Activated naive CD4-positive, alpha-beta T cell treated with anti-CD3 and anti-CD28 coated beads, Interleukin-2, amount 50 U/mL, for 16 hours (primary cell): ENCODE data around the gene ATP11A.

Experiments
- DNase-seq: peaks from one replicate; pipeline ENCODE4 v3.0.0-alpha.2; 2020

The ATP11A gene

DNA sequence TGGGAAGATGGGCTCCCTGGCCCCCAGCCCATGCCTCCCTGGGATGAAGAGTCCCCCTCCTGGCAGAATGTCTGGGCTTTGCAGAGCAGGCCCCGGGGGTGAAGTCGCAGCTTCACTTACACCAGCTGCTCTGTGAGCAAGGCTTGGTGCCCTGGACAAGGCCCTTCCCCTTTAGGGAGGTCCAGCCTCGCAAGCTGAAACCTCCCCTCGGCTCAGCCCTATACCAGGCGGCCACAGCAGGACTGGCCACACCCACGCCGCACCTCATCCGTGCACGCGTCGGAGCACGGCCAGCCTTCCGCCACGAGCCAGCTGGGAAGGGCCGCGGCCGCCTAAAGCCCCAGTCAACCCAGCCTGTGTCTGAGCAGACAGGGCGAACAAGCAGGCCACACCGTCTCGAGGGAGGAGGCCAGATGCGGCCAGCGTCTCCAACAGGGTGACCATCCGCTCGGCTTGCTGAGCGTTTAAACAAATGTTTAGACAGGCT lies 196.0 kb downstream of the ATP11A start:
- no peak for DNase-seq

DNA sequence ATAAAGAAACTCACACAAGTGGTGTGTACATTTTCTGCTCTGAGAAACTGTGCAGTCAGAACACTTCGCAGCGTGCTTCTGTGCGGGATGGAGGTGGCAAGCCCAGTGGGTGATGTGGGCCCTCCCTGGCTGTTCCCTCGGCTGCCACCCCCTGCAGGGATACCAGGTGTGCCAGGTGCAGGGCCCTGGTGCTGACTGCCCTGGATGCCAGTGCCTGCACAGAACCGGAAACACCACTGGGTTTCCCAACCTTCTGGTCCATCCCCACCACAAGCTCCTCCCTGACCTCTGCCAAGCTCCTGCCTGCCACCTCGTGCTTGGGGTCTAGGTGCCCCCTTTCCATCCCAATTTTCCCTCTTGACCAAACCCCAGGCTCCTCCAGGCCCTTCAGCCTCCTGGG lies 197.3 kb downstream of the ATP11A start:
- no peak for DNase-seq

DNA sequence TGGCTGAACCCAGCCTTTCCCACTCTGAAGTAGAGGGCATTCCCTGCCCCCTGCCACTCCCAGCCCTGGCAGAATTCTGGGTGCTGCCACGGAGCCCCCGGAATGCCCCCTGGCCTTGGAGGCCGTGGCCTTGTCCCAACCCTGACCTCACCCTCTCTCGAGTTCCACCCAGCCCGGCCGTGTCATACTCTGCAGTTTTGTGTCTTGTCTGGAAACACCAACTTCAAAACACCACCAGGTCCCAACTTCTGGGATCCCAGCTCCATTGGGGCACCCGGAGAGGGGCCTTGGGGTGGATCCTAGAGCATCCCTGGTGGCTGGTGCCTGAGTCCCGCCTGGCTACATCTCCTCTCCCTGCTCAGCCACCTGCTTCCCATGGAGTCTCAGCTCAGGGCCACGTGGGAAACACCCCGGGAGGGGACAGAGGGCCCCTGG lies 197.7 kb downstream of the ATP11A start:
- DNase-seq = no peak

DNA sequence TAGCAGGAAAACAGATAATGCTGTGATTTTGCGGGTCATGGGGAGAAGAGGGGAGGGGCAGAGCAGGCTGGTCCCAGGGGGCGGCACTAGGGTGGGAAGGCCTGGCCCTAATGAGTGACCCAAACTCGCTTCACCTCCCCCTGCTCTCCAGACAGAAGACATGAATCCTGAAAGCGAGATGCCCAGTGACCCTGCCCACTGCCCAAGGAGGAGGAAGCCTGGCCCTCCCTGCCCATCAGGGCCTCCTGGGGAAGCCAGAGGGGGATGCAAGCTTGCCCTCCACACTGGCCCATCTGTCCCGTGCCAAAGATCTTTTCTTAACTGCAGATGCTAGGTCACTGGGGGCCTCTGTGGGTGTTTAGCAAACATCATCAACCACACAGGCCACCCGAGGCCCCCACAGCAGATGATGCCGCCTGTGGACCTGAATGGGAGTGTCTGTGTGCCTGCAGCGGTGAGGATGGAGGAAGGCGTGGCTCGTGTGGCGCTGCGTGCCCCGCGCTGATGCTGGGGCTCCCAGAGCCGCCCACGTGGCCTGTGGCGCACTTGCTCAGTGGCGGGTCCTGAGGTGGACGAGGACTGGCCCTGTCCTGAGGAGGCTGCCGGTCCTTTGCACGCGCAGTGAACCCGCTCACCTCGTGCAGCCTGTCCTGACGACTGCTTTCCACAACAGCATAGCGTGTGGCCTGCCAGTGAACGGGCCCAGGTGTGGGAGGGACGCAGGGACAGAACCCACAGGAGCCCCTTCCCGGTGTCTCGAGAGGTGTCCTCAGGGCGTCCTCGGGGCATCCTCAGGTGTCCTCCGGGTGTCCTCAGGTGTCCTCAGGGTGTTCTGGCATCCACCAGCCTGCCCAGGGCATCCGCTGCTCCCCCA lies 198.6 kb downstream of the ATP11A start:
- peak; percentile 8 for DNase-seq

DNA sequence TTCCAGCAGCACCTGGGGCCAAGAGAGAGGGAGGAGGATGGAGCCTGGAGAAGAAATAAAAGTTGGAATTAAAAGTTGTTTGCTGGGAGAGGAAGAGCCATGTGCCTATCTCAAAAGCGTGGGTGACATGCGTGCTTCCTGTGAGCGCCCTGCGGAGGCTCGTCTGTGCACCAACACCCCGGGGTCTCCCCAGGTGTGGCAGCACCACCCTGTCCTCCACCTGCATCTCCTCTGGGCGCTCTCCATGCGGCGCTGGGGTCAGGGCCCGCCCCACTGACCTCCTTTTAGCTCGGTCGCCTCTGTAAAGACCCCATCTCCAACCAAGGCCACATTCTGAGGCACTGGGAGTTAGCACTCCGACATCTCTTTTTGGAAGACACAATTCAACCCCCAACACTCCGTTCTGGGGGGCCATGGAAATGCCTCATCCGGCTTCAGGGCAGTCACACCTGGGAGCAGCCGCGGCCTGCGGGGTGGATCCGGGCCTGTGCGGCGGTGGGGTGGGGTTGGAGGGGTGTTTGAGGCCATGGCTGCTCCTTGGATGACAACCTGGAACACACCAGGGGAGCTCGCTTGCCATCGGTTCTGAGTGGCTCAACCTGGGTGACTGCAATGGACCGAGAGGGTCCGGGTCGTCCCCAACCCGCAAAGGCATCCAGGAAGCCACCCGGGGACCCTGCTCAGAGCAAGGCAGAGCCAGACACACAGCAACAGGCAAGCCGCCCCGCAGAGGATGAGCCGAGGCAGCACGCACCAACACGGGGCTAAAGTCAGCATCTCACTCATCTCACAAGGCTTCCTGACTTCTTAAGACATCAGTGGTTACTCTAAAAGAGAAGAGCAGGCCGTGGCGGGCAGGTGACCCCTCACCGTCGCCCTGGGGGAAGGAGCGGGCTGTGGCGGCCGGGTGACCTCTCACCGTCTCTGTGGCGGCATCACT lies 199.8 kb downstream of the ATP11A start:
- peak; percentile 10 for DNase-seq

DNA sequence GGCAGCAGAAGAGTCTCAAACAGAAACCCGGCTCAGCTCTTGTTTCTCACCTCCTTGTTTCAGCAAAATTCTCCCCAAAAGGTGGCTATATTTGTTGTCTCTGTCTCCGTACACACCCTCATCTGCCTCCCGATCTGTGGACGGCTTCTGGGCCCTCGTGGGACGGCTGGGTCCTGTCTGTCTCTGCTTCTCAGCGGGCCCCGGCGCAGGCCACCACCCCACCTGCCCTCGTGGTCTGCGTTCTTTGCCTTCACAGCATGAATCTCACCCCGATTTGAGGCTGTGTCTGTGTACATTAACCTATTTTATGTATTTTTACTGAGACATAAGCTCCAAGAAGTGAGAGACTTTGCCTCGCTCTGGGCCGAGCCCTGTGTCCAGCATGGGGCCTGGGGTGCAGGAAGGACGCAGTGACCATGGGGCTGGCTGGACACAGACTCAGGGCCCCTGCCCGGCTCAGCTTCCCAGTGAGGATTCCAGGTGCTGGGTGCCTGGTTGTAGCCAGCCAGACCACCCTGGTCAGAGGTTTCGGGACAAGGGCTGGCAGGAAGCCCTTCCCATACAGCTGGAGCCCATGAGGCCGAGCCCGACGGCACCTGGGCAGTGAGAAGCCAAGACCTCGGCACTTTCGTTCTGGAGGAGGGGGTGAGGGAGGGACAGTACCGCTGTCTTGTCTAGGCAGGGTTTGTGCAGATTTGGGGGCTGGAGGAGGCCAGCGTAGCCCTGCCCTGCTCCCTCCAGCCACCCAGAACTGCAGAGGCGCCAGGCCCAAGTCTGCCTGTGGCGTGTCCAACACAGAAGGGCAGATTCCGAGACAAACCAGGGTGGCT lies 200.7 kb downstream of the ATP11A start:
- peak; percentile 5 for DNase-seq

DNA sequence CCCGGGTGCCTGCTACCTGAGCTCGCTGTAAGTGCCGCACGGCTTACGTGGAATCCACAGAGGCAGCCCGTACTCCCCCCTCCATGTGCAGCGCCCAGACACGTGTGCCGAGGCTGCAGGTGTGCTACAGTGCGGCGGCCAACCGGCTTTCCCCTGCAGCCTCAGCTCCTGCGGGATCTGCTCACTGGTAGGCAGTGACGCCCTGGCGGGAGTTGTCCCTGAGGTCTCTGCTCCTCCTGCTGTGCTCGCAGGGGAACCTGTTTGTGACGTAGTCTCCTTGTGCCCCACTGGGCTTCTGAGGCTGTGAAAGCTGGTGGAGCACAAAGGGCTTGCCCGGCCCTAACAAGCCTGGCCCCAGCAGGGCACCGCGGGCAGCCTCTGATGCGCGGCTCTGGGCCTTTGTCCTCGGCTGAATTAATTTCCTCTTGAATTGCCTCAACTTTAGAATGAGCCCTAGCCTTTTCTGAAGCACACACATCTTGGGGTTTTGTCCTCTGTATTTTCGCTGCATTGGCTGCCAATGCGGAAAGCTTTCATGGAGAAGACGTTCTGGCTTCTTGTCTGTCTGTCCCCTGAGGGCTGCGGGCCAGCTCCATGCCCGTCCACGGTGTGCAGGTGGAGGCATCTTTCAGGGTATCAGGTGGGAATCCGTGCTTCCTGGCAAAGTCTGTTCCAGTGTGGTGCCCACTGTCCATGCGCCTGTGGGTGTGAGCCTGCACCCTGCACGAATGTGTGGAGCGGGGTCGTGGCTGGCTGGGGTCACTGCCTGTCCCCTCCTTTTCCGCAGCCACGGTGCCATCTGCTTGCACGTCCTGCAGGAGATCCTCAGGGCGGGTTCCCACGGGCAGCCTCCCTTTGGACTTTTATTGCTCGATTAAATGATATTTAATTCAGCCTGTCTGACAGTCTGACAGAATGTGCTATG lies 201.9 kb downstream of the ATP11A start:
- peak; percentile 9 for DNase-seq

DNA sequence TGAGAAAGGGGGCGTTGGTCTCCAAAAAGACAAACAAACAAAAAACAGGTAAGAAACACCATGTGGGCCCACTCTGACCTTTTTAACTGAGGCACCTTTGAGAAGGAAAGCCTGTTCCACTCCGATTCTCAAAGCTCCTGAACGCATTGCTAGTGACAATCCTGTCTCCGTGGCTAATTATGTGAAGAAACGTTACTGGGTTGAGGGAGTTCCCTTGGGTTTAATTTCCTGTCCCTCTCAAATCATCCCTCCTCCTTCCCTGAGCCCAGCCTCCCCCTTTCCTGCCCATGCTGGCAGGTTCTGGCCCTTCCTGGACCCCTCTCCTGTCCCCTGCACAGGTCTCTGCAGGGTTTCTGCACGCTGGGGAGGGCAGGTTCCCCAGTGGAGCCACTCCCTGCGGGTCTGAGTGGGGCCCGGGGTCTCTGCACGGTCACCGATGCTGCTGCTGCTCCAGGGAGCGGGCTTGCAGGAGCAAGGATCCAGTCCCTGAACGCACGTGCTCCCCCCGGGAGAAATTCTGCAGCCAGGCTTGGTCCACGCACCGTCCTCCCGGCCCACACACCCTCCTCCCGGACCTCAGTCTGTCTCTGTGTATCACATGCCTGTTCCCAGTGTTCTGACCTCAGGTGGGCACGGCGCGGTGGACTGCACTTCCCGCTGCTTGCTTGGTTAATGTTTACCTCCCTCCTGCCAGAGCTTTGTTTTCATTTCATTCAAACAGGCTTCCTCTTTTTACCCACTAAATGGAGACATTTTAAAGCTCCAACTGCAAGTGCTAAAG lies 202.8 kb downstream of the ATP11A start:
- DNase-seq = peak; percentile 5

DNA sequence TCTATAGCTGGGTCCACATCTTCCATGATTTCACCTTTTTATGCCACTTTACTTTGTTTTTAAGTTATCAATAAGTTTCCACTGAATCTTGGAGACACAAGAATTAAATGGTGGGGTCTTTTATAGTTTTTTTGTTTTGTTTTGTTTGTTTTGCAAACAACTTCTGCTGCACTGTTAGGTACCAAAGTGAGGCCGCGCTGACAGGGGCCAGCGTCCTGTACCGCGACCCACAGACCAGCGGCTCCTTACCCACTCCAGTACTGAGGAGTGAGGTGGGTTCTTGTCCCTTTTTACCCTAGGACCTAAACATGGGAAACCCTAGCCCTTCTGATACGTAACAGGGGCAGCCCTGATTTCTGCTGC lies 203.3 kb downstream of the ATP11A start:
- DNase-seq = no peak

DNA sequence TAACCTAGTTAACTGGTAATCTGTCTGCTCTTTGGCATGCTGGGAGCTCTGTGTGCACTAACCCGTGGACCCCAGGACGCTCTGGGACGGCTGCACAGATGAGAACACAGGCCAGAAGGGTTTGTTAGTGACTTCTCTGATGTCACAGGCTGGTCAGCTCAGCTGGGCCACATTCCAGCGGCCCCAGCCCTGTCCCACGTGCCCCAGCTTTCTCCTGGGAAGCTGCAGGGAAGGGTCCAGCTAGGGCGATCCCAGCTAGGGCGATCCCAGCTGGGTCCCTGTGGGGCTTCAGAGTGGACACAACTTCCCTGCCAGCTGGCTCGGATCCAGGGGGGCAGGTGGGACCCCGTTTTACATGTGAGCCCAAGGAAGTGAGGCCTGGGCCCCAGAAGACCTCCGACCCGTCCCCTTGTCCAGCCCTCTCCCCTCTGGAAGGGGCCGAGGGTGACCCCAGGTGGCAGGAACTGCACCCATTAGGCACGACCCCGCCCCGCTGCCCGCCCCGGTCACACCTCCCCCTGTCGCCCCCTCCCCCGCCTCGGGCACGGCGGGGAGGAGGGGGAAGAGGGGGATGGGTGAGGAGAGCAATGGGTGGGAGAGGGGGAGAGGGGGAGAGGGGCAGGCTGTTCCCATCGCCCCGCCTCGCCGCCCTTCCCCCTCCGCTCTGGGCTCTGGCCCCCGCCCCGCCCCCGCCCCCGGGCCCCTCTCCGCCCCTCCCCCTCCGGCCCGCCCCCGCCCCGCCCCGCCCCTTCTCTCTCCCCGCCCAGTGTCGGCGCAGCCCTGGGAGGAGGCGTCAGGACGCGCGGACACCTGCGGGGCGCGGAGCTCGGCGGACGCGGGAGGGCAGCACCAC lies 204.0 kb downstream of the ATP11A start:
- peak; percentile 33 for DNase-seq

DNA sequence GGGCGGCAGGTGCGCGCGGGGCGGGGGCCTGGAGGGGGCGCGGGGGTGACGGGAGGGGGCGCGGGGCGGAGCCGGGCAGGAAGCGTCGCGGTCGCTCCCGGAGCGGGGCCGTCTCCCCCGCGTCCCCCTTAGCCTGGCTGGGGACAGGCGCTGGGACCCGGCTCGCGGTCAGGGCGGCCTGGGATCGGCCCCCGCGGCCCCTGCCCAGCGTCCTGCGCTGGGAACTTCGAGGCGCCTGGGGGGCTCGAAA lies 204.5 kb downstream of the ATP11A start:
- no peak for DNase-seq

DNA sequence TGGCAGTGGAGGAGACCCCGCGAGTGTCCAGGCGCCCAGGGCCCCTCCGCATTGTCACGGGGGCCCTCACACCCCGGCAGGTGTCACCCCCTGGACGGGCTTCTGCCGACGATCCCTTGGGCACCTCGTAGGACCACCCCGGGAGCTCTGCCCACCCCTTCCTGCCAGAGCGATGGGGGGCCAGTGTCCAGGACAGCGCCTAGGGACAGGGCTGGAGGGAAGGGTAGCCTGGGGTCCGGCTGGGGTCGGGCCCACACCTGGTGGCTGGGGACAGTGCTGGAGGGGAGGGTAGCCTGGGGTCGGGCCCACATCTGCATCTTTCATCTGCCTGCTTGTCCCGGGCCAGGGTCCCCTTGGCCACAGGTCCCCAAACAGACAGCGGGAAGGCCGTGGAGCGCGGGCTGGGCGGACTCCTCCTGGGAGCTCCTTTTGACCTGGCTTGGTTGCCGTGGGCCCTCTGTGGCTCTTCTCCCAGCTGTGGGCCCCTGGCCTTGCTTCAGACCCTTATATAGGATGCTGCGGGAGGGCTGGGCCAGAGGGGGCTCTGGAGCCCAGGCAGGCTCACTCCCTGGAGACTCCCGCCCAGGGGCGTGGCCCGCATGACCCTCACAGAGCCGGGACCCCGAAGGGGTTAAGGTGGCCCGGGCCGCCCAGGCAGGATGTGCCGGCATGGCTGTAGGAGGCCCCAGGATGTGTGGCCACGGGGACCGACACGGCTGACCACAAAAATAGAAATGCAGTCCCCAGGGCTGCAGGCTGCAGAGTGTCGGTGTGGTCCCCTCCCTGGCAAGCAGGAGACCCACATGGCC lies 205.0 kb downstream of the ATP11A start:
- peak; percentile 12 for DNase-seq

DNA sequence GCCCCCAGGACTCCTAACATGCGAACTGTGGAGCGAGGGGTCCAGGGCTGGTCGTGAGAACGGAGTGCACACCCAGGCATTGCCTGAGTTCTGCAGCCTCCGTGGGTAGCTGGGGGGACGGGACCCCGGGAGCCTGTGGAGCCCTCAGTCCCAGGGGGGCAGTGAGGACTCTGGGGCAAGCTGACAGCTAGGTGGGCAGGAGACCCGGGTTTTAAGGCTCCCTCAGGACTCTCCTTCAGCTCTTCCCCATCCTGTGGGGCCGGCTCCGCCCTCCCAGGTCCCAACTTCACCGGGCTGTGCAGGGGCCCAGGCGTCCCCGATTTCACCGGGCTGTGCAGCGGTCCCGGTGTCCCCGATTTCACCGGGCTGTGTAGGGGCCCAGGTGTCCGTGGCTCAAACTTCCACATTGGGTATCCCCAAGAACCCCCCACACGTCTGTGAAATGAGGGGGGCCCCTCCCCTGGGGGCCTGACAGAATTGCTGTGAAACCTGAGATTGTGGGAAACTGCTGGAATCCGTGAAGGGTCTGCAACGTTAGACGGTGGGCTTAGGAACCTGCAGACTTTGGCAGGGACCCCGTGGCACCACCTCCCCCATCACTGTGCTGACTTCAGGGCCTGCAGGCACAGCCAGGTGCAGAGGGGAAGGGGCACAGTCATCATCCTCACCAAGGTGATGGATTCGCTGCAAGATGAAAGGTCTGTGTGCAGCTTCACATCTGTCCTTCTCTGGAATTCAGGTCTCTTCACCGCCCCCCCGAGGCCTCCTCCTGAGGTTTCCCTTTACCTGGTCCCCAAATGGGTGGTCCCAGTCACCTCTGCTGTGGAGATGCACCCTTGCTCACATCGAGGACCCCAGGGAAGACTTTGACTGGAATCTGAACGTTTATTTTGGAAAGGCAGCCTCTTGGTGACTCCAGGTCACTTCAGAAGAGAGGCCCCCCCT lies 206.0 kb downstream of the ATP11A start:
- DNase-seq = peak; percentile 8

DNA sequence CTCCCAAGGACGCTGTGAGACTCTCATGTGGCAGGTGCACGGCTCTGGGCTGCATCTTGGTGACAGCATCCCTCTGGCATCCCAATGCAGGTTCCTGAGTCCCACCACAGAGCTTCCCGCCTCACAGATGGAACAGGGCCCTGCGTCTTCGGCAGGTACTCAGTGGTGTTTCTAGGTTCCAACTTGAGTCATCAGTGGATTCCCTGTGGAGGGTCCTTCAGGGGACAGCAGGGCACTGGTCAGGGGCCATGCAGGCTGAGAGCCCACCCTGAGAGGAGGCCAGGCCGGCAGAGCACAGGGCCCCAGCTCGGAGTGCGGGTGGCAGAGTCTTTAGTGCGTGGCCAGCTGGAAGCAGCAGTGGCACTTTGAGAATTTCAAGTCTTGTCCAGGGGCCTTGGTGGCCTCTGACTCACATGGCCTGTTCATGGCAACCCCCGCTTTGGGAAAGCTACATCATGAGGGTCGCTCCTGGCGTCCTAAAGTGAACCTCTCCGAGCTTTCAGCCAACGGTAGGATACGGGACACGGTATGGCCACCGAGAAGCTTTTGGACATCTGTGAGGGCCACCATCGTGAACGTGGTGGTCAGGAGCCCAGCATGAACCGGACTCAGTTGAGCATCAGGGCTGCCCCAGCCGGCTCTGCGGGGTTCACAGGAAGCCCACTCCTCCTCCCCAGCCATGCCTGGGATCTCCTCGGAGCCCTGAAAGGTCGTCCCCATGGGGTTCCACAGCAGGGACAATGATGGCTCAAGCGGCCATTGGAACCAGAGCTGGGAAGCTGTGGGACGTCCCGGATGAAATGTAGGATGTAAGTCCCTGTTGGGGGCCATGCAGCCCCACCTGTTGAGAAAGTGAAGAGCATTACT lies 207.1 kb downstream of the ATP11A start:
- peak; percentile 4 for DNase-seq

DNA sequence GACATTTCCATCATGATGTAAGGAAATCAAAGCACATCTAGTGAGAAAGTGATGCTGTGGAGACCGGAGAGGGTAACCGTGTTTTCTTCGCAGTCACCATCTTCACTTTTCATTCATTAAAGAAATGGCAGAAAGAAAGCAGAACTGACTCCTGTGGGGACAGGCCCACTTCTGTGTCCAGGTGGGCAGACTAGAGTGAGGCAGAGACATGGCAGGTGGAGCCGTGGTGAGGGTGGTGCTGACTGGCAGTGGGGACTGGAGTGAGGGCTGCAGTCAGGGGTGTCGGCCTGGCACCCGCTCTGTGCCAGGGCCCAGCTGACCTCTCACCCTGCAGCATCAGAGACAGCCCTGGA lies 207.7 kb downstream of the ATP11A start:
- peak; percentile 4 for DNase-seq

DNA sequence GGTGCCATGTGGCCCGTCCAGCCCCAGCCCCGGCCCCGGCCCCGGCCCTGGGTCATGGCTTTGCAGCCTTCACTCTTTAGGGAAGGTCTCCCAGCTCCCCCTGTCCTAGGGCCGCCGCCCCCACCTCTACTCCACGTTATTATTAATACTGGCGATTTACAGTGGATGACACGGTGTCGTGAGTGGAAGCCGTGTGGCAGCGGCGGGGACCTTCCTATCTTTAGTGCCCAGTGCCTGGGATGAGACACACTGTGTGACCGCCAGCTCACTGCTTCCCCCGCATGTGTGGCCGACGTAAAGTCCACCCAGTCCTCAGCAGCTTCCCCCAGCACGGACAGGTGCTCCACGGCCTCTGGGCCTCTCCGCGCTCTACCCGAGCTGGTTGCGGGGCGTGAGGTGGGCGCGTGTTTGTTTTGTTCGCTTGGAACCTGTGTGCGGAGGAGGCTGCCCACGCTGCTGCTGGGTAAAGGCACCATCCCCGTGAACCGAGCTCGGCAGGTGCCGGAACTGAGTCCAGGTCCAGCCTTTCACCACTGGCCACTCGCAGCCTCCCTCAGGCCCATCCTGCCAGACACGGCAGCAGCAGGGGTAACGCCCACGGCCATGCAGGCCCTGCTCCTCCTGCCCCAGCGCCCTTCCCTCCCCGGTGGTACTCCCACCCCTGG lies 208.2 kb downstream of the ATP11A start:
- peak; percentile 8 for DNase-seq
